HG02610 (cell line): ENCODE measurements around the gene KCNJ9.
A peak's percentile ranks its signal among the peaks of the same experiment; 100 is the strongest.
"Not testable (repeated sequence)": the region's sequence is repeated elsewhere in the genome, so short reads cannot be mapped to it uniquely, and the experiment has no call there.

Experiments
- ATAC-seq: cut with Tn5 transposase; IDR thresholded peaks from one replicate; pipeline ENCODE4 v1.9.1; 2021; ENCODE audit warnings: mild to moderate bottlenecking, moderate library complexity; ENCODE audit not compliant: unreplicated experiment

Gene KCNJ9

DNA sequence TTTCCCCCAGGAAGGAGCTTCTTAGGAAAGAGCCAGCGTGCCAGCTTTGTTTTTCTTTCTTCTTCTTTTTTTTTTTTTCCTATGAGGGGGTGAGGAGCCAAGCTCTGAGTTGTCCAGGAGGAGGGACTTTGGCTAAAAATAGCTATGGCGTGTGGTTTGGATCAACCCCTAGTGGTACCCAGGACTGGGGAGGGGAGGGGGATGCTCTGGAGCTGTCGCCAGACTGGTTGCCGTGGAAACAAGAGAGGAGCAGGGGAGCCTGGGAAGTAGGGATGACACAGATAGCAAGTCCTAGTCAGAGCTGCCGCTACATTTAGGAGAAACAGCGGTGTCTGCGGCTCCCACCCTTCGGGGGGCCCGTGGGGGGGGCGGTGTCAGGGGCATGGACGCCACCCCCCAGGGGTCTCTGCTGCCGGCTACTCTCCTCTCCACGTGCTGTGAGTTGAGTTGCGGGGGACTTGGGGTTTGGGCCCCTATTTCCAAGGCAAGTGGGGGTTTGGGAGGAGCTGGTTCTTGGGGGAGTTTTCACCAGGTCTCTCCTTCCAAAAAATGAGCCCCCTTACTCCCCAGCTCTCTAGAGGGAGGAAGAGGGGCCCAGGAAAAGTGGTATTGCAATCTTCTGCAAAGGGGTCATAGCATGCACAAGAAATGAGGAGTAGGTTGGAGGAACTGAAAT is at the start of gene KCNJ9:
KCNJ9 (plus strand) TSS at position 278 of the 676 bp plus-strand sequence. CDS start 2,493 bp downstream, outside the sequence.
- ATAC-seq, result no peak

DNA sequence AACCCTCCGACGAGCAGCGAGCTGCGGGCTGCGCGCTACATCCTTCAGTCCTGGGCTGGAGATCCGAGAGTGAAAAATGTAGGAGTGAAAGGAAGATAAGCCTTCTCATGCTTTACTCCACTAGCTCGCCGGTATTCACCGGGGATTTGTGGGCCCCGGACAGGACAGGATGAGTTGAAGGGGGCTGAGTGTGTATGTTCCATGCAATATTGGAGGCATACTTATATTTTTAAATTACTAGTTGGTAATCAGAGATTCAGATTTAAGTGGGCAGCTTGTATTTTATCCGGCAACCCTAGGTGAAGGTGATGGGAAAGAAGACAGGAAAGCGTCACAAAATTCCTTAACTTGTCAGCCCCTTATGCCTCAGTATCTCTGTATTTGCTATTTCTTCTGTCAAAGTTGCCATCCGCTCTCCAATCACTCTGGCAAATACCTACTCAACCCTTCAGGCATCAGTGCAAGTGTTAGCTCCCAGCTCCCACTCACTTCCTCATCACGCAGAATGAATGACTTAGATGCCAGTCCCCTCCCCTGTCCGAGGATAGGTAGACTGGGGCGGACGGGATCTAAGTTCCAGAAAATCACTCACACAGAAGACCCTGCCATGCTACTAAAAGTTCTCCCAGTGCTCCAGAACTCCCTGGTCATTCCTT is 49.0 kb upstream of the KCNJ9 start:
- peak; percentile 18 for ATAC-seq

DNA sequence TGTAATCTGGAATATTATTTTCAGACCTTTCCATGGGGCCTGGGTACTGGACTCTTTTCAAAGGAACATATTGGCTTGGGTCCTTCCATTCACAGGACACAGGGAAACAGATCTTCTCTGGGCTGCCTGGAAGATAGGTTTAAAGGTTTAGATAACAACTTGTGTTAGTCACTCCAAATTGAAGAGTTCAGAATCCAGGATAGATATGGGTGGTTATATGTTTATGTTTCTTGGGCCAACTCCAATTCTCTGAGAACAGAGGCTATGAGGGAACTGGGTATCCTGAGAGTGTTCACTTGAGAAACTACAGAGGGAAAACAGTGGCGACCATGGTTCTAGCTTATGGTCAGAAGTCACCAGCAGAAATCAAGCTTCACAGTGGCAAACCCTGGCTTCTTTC is 40.9 kb upstream of the KCNJ9 start:
- ATAC-seq, result no peak

DNA sequence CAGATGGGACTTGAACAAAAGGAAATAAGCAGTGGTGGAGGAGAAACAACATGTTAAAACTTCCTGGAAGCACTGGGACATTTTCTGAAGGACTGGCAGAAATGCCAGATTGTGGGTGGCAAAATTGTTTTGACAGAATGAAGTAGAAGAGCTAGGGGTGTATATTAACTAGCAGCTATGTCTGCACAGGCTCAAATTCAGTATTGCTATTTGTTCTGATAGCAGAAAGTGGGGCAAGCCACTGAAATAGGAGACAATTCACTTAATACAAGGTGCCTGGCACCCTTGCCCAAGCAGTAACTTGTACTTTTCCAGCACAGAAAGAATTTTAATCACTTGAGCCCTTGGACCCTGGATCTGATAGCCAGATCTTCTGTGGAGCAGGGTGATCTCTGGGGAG is 37.8 kb upstream of the KCNJ9 start:
- ATAC-seq, result no peak

DNA sequence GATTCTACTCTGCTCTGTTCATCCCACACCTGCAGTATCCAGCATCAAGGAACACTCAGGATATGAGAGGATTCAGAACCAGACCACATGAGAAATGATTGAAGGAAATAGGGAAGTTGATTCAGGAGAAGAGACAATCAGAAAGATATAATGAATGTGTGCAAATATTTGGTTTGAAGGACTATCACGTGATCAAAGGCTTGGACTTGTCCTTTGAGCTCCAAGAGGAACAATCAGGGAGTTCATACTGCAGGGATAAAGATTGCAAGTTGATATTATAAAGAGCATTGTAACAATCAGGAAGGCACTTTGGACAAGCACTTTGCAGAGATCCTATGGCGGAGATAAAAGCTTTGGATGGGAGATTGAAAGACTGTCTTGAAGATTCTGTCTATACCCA is 35.7 kb upstream of the KCNJ9 start:
- ATAC-seq, result no peak

DNA sequence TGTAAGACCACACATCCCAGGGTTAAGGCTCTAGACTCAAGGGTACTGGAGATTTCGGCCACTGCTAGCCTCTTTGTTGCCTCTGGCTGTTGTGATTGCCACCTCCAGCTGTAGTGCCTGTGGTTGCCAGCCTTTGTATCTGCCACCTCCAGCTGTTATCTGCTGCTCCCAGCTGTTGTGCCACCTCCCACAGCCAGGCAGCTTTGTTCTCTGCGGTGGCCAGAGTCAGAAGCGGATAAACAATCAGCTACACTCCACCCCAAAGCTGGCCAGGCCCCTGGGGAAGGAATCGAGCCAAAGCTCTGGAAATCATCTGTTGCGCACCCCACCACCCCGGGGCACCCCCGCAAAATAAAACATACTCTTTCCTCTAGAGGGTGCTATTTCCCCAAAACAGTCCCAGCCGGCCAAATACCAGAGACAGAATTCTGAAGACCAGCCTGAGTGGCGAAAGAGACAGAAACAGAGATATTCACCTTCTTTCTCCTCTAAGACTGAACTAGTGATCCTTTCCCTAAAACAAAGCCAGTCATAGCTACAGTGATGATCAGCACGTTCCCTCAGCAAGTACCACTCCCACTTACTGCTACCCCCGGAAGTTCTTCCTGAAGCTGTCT is 34.7 kb upstream of the KCNJ9 start:
- no peak for ATAC-seq

DNA sequence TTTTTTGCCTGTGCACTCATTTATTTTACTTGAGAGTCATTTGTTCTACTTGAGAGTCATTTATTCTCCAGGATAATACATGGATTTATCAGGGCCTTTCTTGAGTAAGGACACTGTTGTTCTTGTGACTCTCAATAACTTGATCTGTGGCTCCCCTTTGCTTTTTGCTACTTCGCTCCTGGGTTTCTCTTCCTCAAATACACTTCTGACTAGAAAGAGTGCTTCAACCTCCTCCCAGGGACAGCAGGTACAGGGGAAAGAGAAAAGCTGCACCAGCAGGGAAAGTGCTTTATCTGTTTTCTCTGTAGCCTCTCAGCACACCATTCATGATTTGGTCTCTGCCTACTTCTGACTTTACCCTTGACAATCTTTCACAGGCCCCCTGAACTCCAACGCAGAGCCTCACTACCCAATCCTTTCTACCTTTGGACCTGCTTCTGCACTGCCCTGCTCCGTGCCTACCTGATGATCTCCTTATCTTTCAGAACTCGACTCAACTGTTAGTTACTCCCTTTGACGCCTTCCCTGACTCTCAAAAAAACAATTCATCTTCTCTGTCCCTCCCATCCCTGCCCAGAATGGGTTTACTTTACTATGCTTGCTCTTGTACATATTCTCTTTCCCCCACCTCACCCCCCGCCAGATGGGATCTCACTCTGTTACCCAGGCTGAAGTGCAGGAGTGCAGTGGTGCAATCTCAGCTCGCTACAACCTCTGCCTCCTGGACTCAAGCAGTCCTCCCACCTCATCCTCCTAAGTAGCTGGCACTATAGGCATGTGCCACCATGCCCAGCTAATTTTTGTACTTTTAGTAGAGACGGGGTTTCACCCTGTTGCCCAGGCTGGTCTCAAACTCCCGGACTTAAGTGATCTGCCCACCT is 34.0 kb upstream of the KCNJ9 start:
- ATAC-seq, result no peak

DNA sequence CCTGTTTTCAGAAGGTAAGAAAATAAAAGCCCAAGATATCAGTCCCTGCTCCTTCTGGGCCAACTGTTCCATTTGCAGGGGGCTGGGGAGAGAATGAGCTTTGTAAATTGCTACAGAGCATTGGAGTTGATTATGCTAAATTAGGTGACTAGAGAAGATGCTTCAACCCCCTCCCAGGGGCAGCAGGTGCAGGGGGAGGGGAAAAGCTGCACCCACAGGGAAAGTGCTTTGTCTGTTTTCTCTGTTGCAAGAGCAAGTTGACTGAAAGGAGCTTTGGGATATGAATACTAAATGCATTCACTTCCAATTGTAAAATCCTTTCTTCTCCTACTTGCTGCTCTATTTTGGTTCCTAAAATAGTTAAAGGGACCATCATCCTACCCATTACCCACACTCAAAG is 33.0 kb upstream of the KCNJ9 start:
- no peak for ATAC-seq

DNA sequence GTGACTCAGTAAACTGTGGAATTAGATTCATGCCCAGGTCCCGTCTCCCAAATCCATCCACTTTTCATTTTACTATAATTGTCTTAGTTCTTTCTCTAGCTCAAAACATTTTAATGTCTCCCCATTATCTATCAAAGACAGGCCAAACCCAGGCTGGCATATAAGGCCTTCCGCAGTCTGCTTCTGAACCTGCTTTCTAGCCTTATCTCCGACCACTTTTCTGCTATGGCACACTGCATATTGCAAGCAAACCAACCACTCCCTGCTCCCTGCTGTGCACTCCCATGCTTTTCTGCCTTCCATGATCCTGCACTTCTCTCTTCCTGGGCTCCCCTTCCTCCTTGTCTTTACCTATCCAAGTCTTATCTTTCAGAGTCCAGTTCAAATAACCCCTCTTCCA is 32.2 kb upstream of the KCNJ9 start:
- ATAC-seq, result no peak

DNA sequence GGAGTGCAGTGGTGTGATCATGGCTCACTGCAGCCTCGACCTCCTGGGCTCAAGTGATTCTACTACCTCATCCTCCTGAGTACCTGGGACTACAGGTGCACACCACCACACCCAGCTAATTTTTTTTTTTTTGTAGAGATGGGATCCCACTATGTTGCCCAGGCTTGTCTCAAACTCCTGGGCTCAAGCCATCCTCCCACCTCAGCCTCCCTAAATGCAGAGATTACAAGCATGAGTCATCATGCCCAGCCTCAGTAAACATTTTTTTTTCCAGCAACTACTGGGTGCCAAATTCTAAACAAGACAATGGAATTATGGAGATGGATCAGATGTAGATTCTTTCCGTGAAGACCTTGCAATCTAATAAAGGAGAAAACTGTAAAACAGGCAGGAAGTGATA is 31.2 kb upstream of the KCNJ9 start:
- not testable (repeated sequence) for ATAC-seq

DNA sequence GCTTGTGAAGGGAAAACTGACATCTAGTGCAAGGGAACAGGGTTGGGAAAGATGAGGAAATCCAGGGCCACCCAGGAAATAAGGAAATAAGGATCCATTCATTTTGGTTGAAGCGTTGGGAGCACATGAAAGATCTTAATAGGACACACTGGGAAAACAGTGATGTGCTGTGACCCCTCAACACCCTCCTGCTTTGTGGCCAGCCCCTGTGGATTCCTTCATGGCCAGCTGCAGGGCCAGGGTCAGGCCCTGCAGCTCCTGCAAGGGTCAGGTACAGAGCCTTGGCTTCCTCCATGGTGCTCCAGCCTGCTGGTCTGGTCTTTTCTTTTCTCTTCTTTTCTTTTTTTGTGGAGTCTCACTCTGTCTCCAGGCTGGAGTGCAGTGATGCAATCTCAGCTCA is 30.7 kb upstream of the KCNJ9 start:
- no peak for ATAC-seq

DNA sequence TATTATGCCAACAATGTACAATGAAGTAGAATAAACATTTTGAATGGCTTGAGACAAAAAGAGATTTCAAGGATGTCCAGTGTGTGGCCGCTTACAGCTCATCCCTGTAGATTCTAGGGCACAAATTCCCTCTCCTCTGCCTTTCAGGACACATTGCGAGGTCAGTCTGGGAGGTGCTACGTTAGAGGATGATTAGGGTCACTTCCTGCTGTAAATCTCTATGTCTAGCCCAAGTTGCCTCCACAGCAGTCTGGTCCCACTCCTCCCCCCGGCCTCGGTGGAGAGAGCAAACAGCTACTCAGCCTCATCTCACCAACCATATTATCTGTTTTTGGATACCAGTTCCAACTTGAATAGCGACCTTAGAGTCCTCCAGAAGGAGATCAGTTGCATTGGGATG is 28.4 kb upstream of the KCNJ9 start:
- no peak for ATAC-seq

DNA sequence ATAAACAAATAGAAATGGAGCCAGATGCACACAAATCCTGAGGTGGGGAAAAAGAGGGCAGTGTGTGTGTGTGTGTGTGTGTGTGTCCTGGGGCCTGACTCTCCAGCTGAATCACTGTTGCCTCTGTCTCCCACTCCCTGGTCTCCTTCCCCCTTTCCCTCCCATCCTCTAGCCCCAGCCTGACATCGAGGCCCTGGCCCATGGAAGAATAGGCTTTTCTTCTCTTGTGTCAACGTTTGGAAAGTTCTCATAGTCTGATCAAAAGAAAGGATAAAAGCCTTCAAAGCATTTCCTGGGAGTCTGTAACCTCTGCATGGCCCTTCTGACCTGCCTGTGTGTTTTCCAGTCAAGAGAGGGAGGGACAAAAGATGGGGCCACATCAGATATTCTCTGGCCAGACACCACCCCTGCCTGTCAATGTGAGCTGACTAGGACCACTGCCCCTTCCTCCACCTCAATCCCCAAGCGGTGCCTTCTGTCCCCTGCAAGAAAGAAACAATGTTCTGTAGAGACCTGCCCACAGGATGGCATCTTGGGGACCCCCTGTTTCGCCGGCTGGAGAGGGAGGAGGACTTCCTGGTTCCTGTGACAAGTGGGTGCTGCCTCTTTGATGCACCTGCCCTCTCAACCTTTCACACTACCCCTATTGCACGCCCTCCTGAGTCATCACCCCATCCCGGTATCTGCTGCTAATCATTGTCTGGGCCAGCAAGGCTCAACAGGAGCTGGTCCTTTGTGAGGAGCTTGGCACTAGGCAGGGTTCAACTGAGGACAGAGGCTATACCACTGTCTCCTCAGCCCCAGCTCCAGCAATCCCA is 27.6 kb upstream of the KCNJ9 start:
- ATAC-seq, result no peak

DNA sequence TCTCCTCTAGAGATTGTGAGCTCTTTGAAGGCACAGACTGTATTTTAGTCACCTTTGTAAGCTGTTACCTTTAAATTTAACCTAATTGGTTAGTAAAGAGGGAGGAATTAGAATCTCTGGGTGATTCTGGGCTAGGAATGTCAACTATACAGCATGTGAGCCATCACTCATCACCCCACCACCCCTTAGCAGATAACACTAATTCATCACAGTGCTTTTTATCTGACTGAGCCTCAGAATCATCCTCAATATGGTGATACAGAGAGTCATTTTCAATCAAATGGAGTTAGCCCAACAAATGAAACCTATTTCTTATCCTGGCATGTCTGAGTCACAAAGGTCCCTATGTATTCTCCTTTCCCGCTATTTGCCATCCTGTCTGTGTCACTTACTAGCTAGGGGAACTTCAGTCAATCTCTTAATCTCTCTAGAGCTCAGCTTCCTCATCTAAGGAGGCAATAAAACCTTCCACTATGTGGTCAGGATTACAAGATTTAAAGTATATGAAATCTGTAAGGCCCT is 24.6 kb upstream of the KCNJ9 start:
- ATAC-seq, result no peak

DNA sequence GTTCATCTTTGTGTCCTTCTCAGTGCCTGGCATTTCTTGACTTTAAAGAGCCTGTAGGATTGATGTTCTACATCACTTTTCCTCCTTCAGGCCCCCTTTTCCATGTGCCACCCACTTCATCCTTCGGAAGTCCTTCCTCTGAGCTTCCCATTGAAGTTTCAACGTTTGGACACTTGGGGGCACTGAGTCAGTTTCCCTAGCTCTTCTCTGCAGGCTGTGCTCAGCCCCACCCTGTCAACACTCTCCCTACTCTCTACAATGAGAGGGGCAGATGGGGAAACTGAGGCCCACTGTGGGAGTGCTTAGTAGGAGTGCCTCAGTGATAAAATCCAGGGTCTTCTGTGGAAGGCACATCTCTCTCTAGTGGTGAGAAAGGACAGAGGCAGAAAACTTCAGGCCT is 23.3 kb upstream of the KCNJ9 start:
- no peak for ATAC-seq

DNA sequence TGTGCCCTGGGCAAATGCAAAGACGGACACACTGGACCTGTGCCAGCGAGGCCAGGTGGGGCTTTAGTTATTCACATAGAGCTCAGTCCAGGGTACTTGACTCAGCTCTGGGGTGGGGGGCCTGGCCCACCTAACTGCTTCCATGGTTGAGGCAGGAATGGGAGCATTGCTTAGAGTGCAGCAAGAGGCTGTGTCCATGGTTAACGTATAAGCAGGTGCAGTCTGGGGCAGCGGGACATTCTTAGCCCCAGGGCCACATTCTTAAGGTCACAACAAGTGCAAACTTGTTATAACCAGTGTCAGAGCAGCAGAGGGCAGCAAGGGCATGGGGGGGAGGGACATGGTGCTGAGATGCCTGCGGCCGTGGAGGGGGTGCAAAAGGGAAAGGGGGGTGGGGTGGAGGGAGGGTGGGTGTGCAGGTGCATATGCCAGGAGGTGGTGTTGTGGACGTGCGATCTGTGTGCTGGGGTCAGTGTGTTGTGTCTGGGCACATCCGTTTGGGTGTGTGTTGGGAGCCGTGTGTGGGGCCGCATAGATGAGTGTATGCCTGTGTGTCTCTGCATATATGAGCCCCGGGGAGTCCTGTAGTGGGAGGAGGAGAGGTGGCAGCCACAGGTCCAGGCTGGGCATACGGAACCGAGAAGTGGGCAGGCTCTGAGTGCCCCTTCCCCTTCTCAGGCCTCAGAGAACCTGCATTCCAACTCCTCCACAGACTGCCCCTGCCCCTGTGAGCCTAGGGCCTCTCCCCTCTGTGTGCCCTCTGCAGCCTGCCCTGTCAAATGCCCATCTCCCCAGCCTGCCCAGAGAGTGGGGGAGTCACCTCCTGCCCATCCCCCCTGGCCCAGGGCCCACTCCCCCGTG is 19.7 kb upstream of the KCNJ9 start:
- no peak for ATAC-seq

DNA sequence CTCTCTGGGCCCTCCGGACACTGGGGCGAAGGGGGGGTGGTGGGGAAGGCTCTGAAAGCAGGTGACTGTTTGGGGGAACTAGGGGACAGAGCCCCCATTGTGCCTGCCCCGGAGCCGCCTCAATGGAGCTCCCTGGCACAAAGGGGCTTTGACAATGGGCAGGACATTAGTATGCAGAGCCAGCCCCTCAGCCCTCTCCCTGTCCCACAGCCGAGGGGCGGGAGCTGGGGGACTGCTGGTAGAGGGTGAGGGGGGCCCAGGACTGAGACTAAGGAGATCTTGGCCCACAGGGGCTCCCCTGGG is 19.2 kb upstream of the KCNJ9 start:
- ATAC-seq, result no peak

DNA sequence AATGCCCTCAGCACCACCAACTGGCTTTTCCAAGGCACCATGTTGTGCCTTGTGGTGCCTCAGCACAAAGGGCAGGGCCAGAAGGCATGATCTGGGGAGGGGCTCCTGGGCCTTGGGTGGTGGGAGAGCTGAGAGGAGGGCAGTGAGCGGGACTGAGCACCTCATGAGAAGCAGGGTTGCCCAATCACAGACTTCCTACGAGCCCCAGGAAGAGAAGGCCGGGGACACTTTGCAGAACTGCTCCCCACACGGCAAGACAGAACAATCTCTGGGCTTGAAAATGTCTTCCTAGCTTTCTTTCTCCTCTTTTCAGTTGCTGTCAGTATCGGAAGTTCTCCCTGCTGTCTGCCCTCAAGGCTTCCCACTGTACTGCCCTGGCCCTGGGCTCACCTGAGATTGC is 18.2 kb upstream of the KCNJ9 start:
- ATAC-seq, result no peak

DNA sequence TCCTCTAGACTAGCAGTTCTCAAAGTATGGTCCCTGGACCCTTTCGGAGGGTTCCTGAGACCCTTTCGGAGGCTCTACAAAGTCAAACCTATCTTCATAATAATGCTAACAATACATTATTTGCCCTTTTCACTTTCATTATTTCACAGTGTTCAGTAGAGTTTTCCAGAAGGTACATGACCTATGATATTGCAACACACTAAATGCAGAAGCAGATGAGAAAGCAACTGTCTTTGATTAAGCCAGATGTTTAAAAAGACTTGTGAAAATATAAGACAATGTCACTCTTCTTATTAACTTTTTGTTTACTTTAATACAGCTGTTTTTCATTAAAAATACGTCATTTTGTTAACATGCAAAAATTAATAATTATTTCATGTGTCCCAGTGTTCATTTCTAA is 17.2 kb upstream of the KCNJ9 start:
- ATAC-seq, result no peak

DNA sequence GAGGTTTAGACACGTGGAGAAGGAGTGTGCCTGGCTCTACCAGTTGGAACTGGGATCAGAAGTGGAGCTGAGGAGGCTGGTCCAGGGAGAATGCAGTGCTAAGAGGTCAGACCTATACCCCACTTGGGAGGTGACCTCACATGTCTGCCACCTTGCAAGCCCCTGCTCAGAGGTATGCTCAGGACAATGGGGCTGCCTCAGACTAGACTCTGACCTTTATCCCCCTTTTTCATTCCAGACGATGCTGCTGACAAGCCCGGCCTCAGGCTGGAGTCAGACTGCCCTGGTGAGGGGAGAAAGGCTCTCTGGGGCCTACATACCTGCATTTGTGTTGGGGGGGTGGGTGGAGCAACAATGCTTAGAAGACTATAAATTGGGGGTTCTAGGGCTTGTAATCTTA is 16.6 kb upstream of the KCNJ9 start:
- no peak for ATAC-seq
